ENCODE data around the gene PGM5.

PGM5 gene

GRCh38 chr9:68480807-68481206 is 124.4 kb downstream of the PGM5 start:
- DNase-seq: no peak
- intact Hi-C loops (cut with DNase I): no loop called here

GRCh38 chr9:68482548-68482947 is 126.1 kb downstream of the PGM5 start:
- DNase-seq: no peak
- intact Hi-C loops (cut with DNase I): no loop called here

GRCh38 chr9:68488126-68488525 is 131.7 kb downstream of the PGM5 start:
- DNase-seq: no peak
- intact Hi-C loops (cut with DNase I): no loop called here

DNA sequence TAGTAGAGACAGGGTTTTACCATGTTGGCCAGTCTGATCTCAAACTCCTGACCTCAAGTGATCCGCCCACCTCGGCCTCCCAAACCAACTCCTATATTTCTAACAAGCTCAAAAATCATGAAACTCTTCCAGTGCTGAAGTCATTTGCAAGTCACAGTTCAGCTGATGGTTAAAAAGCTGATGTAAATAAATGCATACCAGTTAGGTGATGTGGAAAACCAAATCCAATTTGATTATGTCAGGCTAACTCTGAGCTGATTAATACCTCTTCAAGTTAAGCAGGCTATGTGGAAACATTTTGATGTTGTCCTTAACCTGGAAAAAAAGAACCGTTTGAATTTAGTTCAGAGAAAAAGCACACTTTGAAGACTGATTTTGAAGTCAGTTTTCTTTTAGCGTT is 133.2 kb downstream of the PGM5 start:
- intact Hi-C loops (cut with DNase I): no loop called here
- no peak for DNase-seq

DNA sequence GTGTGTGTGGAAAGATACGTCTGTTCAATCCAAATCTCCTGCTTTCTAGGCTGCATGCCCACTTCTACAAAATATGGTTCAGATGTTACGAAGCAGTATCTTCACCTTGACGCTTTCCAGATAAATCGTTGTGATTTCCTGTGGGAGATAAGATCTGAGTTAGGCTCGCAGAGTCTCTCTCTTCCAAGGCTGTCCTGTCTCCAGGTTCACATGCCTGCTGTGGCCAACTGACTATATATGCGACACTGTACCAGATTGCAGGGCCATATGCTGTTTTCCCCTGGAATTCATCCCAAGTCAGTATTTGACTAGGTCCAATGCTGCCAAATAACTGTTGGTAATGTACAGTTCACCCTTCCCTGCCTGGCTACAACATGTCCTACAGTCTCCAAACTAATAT is 136.4 kb downstream of the PGM5 start:
- no peak for DNase-seq
- intact Hi-C loops (cut with DNase I): no loop called here

GRCh38 chr9:68493541-68493940 is 137.1 kb downstream of the PGM5 start:
- intact Hi-C loops (cut with DNase I): no loop called here
- DNase-seq: no peak

GRCh38 chr9:68493958-68494577 is 137.7 kb downstream of the PGM5 start:
- intact Hi-C loops (cut with DNase I): no loop called here
- no peak for DNase-seq

- DNase-seq: no peak
- intact Hi-C loops (cut with DNase I): no loop called here
Observed at GRCh38 chr9:68495247-68495646, 138.8 kb downstream of the PGM5 start.

DNA sequence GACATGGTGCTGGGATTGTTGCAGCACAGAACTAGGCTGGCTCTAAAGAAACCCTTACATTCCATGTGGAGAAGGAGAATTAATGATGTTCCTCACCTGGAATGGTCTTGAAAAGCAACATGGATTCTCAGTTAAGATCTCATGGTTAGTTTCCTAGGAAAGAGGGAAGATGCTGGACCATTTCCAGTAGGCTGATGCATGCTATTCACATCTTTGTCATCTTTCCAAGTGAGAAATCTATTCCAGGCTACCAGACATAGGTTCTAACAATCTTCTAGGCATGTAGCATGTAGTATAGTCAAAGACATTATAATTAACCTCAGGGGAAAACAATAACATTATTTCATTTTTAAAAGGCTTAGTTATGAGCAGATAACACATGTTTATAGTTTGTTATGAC is 139.9 kb downstream of the PGM5 start:
- DNase-seq: no peak
- intact Hi-C loops (cut with DNase I): no loop called here

GRCh38 chr9:68497629-68498028 is 141.2 kb downstream of the PGM5 start:
- no peak for DNase-seq
- intact Hi-C loops (cut with DNase I): no loop called here

DNA sequence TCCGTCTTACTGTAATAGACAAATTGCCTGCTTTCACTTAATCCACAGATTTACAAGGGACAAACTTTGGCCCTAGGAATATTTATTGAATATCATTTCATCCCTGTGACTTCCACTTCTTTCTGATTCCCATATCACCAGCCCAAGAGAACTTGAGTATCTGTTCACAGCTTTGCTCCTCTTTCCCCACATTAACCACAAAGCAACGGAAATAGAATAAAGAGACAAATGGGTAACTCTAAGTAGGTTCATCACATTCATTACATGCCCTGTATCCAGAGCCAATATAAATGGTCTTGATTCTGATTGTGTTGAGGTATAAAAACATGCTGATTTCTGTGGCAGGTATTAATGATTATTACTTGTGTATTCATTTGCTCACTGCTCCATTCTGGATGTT is 142.4 kb downstream of the PGM5 start:
- intact Hi-C loops (cut with DNase I): no loop called here

GRCh38 chr9:68500457-68501381 is 144.3 kb downstream of the PGM5 start:
- no peak for DNase-seq
- intact Hi-C loops (cut with DNase I): no loop called here

More for the DNA sequence above, 142.4 kb downstream of the PGM5 start:
- no peak for DNase-seq

DNA sequence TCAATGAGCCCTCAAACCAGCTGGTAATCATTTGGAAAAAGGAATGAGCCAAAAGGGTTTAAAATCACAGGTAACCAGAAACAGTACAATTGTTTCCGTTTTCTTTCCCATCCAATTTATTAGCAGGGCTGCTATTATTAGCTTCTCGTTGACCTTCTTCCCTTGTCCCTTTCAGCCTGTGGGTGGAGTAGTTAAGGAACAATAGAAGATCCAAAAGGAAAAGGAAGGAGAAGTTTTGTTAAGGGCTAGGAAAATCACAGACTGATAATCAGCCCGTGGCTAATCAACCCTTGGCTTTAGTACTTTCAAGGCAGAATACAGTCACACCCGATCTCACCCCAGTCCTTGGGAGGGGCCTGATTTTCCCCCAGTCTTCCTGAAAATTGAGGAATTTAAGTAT is 145.9 kb downstream of the PGM5 start:
- intact Hi-C loops (cut with DNase I): no loop called here
- DNase-seq: no peak

DNA sequence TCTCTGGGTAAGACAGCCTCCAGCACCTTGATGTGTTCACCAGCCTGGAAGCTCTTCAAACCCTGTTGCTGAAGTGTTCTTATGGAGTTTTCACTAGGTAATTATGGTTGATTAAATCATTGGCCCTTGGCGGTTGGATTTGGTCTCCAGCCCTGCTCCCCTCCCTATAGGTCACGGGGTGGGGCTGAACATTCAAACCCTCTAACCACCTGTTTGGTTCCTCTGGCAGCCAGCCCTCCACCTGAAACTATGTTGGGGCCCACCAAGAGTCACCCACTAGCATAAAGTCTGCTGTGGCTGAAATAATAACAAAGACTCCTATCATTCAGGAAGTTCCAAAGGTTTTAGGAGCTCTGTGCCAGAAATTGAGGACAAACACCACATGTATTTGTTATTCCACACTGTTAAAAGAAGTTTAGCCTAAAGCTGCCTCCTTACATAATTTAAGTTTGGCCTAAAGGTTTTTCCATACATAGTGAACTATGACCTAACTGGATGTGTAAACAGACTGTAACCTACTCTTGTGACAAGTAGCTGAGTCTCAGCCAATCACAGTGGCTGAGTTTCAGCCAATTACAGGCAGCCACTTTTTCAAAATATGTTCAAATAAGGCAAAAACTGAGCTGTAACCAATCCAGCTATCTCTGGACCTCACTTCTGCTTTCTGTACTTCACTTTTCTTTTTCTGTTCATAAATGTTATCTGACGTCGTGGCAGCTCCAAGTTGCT is 149.4 kb downstream of the PGM5 start:
- intact Hi-C loops (cut with DNase I): no loop called here
- DNase-seq: no peak

- intact Hi-C loops (cut with DNase I): no loop called here
- DNase-seq: no peak
Observed at GRCh38 chr9:68506551-68506950, 150.1 kb downstream of the PGM5 start.

DNA sequence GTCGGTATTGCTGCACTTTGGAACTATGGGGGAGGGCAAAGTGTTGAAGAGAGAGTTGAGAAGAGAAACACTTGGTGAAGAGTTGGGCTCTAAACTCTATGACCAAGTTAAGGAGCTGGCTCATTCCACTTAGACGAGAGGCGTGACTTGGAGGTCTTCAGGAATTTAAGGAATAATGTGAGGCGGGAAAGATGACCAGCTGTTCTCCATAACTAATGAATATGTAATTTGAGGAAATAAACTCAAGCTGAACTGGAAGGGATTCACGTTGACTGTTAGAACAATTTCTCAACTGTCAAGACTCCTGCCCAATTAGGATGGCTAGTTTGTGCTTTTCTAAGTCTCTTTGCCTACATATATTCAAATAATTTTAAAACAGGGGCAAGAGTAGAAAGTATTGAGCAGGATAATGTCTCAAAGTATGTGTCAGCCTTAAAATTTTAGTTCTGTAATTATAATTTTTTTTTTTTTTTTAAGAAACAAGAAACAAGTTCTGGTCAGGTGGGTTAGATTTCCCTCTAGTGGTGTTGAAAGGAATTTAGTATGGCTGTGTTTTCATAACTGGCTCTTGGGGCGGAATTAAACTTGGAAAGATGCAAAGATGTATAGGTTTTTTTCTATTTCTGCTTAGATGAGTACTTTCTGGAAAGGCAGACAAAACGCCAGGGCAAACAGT is 150.9 kb downstream of the PGM5 start:
- intact Hi-C loops (cut with DNase I): no loop called here
- DNase-seq: no peak

GRCh38 chr9:68507806-68508145 is 151.4 kb downstream of the PGM5 start:
- intact Hi-C loops (cut with DNase I): no loop called here
- DNase-seq: no peak

DNA sequence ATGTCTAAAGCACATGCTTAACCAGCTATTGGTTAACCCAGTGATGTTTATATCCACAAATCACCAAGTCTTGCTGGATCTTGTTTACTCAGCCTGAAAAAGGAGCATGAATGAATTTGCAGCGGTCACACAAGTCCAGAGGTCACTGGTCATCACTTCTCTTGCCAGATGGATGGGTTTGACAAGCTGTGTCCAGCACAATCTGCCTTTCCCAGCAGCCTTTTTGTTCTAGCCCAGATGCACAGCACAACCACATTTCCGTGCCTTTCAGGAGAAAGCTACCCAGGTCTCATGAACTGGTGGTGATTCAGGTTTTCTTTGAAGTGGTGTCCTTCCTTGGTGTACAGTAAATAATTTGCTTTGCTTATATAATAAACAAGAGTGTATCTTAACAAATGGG is 152.1 kb downstream of the PGM5 start:
- no peak for DNase-seq
- intact Hi-C loops (cut with DNase I): no loop called here

DNA sequence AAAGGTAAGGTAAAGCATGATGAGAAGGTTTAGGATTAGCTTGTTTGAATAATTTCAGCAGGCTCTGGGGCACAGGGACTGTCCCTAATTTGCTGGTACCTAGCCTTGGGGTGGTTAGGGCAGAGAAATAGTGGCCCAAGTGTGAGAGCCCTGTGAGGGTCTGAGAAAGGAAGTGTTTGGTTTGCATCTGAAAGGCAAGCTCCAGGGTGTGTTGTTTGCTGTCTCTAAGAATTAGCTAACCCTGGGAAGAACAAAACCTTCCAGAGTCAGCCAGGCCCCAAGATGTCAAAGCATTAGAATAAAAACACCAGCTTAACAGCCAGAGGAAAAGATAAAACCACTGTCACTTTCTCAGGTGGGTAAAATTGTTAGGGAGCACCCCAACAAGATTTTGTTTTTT is 153.3 kb downstream of the PGM5 start:
- DNase-seq: no peak
- intact Hi-C loops (cut with DNase I): no loop called here

DNA sequence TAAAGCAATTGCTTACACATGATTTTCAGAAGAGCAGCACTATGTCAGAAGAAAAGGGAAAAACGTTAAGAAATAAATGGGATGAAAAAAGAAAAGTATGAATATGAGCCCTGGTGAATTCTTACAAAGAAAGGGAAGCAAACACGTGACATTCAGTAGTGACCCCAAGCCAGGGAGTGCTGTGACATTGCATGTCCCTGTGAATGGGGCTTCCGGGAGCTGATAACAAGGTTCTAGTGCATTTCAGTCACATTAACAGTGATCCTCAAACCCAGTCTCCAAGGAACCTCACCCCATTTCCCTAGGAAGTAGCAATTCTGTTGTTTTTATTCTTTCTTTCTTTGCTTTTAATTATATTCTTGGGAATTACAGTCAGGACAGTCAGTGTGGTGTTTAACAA is 157.0 kb downstream of the PGM5 start:
- no peak for DNase-seq
- intact Hi-C loops (cut with DNase I): no loop called here

All from head of caudate nucleus (tissue), 42 donors.